Retinal pigment epithelial cell (primary cell): ENCODE measurements around the gene HMGB4.

Experiments used
- DNase-seq: peaks from one replicate; pipeline ENCODE4 v3.0.0-alpha.2; 2010; ENCODE audit warnings: low read depth
- H3K4me3 ChIP-seq: 2 replicates; pipeline ENCODE4 v1.5.1; 2011; ENCODE audit warnings: mild to moderate bottlenecking, low read length, control low read depth, moderate library complexity
- TF ChIP-seq, protein P1 (sequence below): conservative IDR thresholded peaks from 2 replicates; pipeline ENCODE4 v1.5.1; 2011; ENCODE audit warnings: low read depth, low read length, control low read depth, inconsistent platforms

The HMGB4 gene

DNA sequence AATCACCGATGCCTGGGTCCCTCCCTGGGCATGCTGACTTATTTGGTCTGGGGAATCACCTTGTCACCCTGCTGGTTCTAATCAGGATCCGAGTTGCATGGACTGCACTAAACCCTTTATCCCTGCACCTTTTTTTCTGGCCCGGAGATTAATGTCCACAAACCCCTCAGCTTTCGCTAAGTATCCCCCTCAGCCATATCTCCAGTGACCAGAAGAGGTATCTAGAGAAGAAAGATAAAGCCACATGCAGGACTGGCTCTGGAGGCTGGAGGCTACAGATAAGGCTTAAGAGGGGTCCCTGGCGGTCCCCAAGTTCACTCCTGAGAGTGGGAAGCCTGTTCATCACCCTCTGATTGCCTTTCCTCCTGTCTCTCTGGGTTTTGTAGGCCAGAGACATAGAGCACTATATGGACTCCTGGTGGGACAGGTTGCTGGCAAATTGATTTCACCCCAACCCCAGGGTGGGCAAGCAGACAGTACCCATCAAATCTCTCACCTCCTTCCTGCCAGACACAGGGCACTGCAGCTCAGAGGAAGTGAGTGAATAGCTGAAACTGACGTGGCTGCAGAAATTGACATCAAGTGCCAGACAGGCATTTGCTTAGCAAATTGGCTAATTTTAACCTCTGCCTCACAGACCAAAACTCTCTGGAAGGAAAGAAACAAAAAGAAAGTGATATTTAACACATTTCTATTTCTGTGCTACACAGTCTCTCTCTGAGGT lies 38.8 kb downstream of the HMGB4 start:
- TF ChIP-seq, protein P1, sequence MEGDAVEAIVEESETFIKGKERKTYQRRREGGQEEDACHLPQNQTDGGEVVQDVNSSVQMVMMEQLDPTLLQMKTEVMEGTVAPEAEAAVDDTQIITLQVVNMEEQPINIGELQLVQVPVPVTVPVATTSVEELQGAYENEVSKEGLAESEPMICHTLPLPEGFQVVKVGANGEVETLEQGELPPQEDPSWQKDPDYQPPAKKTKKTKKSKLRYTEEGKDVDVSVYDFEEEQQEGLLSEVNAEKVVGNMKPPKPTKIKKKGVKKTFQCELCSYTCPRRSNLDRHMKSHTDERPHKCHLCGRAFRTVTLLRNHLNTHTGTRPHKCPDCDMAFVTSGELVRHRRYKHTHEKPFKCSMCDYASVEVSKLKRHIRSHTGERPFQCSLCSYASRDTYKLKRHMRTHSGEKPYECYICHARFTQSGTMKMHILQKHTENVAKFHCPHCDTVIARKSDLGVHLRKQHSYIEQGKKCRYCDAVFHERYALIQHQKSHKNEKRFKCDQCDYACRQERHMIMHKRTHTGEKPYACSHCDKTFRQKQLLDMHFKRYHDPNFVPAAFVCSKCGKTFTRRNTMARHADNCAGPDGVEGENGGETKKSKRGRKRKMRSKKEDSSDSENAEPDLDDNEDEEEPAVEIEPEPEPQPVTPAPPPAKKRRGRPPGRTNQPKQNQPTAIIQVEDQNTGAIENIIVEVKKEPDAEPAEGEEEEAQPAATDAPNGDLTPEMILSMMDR, result no peak
- H3K4me3 ChIP-seq, result no peak overlapping the region
- no peak for DNase-seq

DNA sequence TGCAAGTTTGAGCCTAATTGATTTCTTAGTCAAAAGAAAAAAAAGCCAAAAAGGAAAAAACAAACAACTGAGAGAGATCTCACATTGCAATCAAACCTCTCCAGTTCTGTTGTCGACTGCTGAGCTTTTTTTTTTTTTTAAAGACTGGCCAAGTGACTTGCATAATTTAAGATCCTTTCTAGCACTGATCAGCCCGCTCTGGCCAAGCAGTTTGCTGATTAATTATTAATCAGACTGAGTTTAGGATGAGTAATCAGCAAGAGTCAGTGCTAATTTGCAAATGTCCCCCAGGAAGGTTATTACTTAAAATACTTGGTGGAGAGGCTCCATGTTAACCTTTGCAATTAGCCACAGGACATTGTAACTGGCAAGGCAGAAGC lies 39.3 kb downstream of the HMGB4 start:
- H3K4me3 ChIP-seq, result no peak overlapping the region
- TF ChIP-seq, protein P1, result no peak
- no peak for DNase-seq

DNA sequence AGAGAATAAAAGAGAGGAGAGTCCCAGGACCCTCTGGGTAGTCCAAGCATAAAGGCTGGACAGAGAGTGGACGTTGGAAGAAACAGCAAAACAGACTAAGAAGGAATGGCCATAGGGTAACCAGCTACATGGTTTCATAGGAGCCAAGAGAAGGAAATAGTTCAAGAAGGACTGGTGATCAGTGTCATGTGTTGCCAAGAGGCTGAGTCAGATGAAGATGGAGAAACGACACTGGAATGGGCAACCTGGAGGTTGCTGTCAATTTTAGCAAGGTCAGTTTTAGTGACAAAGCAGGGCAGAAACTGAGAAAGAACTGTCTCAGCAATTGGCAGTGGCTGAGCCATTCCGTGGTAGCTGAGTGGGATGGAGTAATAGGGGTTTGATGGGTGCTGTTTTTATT lies 41.4 kb downstream of the HMGB4 start:
- no peak for DNase-seq
- TF ChIP-seq, protein P1, result no peak
- H3K4me3 ChIP-seq, result no peak overlapping the region

DNA sequence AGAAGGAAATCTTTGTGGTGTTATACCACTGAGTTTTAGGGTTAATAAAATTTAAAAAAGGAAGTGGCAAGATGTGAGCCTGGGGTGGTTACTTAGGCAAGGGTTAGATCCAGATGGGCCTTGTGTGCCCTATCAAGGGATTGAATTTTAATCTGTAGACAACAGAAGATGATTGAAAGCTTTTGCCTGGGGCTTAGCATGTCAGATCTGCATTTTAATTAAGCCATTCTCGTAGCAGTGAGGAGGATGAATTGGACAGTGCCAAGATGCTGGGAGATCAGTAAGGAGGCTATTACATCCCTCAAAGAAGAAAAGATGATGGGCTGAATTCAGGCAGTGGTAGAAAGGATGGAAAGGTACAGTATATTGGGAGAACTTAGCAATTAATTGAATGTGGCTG lies 42.3 kb downstream of the HMGB4 start:
- H3K4me3 ChIP-seq, result no peak overlapping the region
- DNase-seq, result no peak
- TF ChIP-seq, protein P1, result no peak

DNA sequence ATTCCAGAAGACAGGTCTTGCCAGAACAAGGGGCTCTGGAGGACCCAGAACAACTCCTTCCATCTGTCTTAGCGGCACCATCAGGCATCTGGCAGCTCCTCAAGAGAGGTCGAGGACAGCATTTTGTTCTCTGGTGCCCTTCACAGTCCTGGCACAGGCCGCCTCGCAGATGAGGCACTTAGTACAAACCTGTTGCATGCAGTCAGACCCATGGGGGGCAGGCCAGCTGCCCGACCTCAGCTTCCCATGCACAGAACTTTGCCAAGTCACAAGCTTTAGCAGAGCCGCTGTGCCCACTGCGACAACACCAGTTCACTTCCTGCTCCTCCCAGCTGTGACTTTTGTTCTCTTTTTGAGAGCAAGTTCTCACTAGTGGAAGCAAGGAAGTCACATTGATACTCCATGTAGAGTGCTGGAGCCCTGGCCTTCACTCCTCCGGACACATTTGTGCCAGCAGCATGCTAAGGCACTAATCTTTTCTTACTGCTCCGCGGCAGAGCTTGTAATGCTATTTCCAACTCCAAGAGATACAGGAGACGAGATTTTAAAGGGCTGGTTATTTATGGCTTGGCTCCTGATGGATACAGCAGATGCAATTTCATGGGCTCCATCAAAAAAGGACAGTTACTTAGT lies 44.6 kb downstream of the HMGB4 start:
- no peak overlapping the region for H3K4me3 ChIP-seq
- TF ChIP-seq, protein P1, result no peak
- no peak for DNase-seq
